ENCODE results near the gene CEP83. TPM values are rescaled to one million over a fixed set of nuclear protein-coding genes. Genes with fewer than 3 reads are reported as not detected.
"Not testable (repeated sequence)": the region's sequence is repeated elsewhere in the genome, so short reads cannot be mapped to it uniquely, and the experiment has no call there.

CEP83 gene
- total RNA-seq, 2 donors from 2014 or later, result 15.0 to 16.7 TPM

- DNase-seq (ENCODE audit: low spot score), result no peak
- intact Hi-C loops (cut with DNase I), result no loop called here
Observed at GRCh38 chr12:94435511-94435927, 24.1 kb downstream of the CEP83 start.

DNA sequence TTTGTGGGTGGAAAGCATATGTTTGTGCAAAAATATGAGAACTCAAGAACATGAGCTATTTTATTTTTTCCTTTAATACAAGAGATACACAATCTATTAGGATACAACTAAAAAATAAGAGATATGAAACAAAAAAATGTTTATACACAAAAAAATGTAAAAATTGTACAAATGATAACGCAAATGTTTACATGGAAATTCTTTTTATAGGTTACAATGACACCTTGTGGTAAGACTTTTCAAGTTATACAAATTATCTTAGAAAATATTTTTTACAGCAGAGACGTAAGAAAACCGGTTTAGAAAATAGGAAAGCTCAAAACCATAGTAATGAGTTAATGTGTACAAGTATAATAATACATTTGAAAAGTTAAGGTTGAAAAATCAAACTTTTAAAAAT, 25.5 kb downstream of the CEP83 start:
- no peak for DNase-seq (ENCODE audit: low spot score)
- intact Hi-C loops (cut with DNase I), result no loop called here

- intact Hi-C loops (cut with DNase I), result no loop called here
- no peak for DNase-seq (ENCODE audit: low spot score)
Observed at GRCh38 chr12:94433744-94434143, 25.9 kb downstream of the CEP83 start.

- DNase-seq (ENCODE audit: low spot score), result no peak
- intact Hi-C loops (cut with DNase I), result no loop called here
Observed at GRCh38 chr12:94430304-94430703, 29.4 kb downstream of the CEP83 start.

GRCh38 chr12:94429633-94430032, 30.0 kb downstream of the CEP83 start:
- intact Hi-C loops (cut with DNase I), result no loop called here
- no peak for DNase-seq (ENCODE audit: low spot score)

- no peak for DNase-seq (ENCODE audit: low spot score)
- intact Hi-C loops (cut with DNase I), result no loop called here
Observed at GRCh38 chr12:94429191-94429590, 30.5 kb downstream of the CEP83 start.

- intact Hi-C loops (cut with DNase I), result no loop called here
- DNase-seq (ENCODE audit: low spot score), result no peak
Observed at GRCh38 chr12:94427501-94428381, 31.9 kb downstream of the CEP83 start.

DNA sequence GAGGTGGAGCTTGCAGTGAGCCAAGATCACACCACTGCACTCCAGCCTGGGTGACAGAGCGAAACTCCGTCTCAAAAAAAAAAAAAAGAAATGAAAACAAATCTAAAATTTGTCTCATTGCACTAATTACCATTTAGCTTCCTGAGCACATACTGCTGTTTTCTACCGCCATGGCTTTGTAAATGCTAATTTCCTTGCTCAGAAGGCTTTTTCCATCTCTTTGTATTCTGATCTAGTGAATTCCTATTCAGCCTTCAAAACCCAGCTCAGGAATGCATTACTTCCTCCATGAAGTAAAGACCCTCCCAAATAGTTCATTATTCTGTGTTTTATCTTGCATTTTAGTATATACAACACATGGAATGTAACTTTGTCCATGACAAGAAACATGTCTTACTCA, 33.6 kb downstream of the CEP83 start:
- intact Hi-C loops (cut with DNase I), result no loop called here
- DNase-seq (ENCODE audit: low spot score), result no peak

- DNase-seq (ENCODE audit: low spot score); intact Hi-C loops (cut with DNase I): not testable (repeated sequence)
Observed at GRCh38 chr12:94424830-94425229, 34.8 kb downstream of the CEP83 start.

DNA sequence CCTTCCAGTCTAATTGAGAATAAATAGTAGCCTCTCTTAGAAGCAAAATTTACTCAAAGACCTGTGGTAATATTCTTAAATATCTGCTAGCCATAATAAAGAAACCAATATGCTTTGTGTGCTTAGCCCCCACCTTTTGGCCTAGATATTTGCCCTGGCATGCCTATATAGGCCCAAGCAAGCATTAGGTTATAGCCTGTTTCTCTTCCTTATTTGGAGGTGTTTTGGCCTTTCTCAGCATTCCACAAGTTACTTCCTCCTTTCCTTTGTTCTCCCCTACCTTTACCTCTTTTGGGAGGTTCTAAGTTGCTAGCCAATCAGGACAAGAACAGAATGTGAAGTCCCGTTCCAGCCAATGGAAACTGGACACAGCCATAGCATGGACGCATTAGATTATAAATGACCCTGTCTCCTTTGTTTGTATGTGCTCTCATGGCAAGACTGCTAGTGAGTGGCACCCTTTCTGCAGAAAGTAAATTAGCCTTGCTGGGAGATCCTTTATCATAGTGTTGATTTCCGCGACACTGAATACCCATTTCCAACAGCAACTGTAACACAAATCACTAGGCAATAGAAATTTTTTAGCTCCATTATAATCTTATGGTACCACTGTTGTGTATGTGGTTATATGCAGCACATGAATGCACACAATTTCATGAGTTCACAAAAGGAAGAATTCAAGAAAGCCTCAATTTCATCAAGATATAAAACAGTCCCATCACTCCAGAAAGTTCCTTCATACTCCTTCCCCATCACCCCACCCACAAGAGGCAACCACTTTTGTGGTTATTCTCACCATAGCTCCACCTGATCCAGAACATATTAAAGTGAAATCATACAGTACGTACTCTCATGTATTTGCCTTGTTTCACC, 37.6 kb downstream of the CEP83 start:
- no peak for DNase-seq (ENCODE audit: low spot score)

GRCh38 chr12:94418517-94418916, 41.1 kb downstream of the CEP83 start:
- intact Hi-C loops (cut with DNase I), result no loop called here
- DNase-seq (ENCODE audit: low spot score), result no peak

More for the DNA sequence above, 37.6 kb downstream of the CEP83 start:
- intact Hi-C loops (cut with DNase I), result loop anchor here in 1 of 2 donors (2.0 kb wide), 1 partner anchor 47 kb away; no protein-coding TSS in a partner anchor

GRCh38 chr12:94416613-94417012, 43.1 kb downstream of the CEP83 start:
- intact Hi-C loops (cut with DNase I), result no loop called here
- DNase-seq (ENCODE audit: low spot score), result no peak

GRCh38 chr12:94415066-94415465, 44.6 kb downstream of the CEP83 start:
- no peak for DNase-seq (ENCODE audit: low spot score)
- intact Hi-C loops (cut with DNase I), result no loop called here

GRCh38 chr12:94405413-94406116, 54.1 kb downstream of the CEP83 start:
- intact Hi-C loops (cut with DNase I), result no loop called here
- DNase-seq (ENCODE audit: low spot score), result no peak

DNA sequence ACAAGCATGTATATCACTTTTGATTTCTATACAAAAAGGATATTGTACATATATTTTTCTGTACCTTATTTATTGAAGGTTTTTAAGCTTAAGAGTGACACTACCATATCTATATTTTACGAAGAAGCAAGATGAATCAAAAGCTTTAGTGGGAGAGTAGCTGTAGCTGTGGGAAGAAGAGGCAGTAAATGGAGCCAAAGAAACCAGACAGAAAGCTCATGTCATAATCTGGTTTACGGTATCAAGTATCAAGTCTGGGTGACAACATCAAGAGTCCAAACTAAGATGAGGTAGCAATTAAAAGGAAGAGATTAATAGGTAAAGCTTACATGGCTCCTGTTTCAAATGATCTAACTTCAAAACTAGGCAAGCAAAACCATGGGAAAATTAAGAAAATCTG, 54.8 kb downstream of the CEP83 start:
- intact Hi-C loops (cut with DNase I), result no loop called here

GRCh38 chr12:94401326-94401725, 58.3 kb downstream of the CEP83 start:
- DNase-seq (ENCODE audit: low spot score), result no peak
- intact Hi-C loops (cut with DNase I), result no loop called here

More for the DNA sequence above, 54.8 kb downstream of the CEP83 start:
- no peak for DNase-seq (ENCODE audit: low spot score)

- DNase-seq (ENCODE audit: low spot score); intact Hi-C loops (cut with DNase I): not testable (repeated sequence)
Observed at GRCh38 chr12:94398685-94399084, 61.0 kb downstream of the CEP83 start.

DNA sequence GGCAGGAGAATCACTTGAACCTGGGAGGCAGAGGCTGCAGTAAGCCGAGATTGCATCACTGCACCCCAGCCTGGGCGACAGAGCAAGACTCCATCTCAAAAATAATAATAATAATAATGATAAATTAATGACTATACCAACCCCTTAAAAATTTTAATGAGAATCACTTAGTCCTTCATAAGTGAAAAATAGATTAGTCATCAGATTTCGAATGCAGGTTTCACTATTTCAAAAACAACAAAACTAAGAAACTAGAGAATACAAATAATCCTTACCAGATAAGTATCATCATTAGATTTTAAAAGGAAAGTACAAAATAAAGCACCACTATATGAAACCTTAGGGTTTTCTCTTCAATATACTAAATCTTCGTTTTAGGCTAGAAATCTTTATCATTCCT, 62.3 kb downstream of the CEP83 start:
- DNase-seq (ENCODE audit: low spot score), result no peak
- intact Hi-C loops (cut with DNase I), result no loop called here

GRCh38 chr12:94396014-94396413, 63.7 kb downstream of the CEP83 start:
- intact Hi-C loops (cut with DNase I); DNase-seq (ENCODE audit: low spot score): not testable (repeated sequence)

DNA sequence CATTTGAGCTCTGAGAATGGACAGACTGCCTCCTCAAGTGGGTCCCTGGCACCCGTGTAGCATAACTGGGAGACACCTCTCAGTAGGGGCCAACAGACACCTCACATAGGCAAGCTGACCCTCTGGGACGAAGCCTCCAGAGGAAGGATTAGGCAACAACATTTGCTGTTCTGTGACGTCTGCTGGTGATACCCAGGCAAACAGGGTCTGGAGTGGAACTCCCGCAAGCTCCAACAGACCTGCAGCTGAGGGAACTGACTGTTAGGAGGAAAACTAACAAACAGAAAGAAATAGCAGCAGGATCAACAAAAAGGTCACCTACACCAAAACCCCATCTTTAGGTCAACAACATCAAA, 69.6 kb downstream of the CEP83 start:
- no peak for DNase-seq (ENCODE audit: low spot score)
- intact Hi-C loops (cut with DNase I), result no loop called here

Data from posterior vena cava (tissue), 2 donors.